GM18498 (cell line): ENCODE measurements around the gene ASMTL.
A peak's percentile ranks its signal among the peaks of the same experiment; 100 is the strongest.
"Not testable (repeated sequence)": the region's sequence is repeated elsewhere in the genome, so short reads cannot be mapped to it uniquely, and the experiment has no call there.

ENCODE experiments used
- ATAC-seq: cut with Tn5 transposase; IDR thresholded peaks from one replicate; pipeline ENCODE4 v1.9.1; 2021; ENCODE audit warnings: mild to moderate bottlenecking, moderate library complexity; ENCODE audit not compliant: unreplicated experiment

The ASMTL gene

DNA sequence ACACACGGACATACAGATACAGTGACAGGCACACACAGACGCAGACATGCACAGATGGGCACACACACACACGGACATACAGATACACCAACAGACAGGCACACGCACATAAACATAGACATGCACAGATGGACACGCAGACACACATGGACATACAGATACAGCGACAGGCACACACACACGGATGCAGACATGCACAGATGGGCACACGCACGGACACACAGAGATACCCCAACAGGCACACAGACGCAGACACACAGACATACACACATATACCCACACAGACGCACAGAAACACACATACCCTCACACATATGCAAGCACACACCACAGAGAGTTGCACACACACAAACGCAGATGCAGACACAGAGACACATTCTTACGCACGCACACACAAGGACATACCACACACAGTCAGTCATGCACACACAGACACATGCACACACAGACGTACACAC lies 36.4 kb downstream of the ASMTL start:
- ATAC-seq, result no peak

DNA sequence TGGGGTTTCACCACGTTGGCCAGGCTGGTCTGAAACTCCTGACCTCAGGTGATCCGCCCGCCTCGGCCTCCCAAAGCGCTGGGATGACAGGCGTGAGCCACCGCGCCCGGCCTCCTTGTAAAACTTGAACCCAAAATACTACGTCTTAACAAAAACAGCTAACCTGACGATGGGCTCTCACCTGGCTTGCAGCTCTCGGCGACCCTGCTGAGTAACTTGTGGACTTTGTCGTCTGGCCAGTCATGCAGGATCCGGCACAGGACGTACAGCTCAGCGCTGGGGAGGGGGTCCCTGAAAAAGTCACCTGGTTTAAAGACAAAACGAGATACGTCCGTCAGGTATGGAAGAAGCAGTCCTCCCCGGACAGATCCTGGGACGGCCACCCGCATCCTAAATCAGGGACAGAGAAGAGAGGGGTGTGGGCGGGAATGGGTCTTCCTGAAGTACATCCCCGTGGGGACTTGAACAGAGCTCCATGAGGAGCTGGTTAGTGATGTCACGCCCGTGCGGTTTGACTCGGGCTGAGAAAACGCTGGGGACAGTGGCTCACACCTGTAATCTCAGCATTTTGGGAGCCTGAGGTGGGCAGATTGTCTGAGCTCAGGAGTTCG lies 40.1 kb downstream of the ASMTL start:
- no peak for ATAC-seq

DNA sequence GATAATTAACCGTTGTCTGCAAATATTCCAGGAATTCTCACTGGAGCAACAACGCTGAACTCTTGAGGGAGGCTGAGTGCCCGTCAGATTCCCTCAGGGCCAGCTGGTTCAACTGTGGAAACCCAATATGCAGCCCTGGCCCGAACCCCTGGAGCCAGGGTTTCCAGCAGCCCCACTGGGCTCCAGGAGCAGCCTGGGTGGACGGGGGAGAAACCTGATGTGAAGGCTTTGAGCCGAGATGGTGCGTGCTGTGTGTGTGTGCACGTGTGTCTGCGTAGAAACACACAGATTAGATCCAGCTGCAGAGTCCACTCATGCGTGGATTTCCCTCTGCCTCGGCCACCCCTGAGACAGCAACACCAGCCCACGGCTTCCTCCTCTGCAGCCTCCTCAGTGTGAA lies 41.4 kb downstream of the ASMTL start:
- ATAC-seq, result no peak

DNA sequence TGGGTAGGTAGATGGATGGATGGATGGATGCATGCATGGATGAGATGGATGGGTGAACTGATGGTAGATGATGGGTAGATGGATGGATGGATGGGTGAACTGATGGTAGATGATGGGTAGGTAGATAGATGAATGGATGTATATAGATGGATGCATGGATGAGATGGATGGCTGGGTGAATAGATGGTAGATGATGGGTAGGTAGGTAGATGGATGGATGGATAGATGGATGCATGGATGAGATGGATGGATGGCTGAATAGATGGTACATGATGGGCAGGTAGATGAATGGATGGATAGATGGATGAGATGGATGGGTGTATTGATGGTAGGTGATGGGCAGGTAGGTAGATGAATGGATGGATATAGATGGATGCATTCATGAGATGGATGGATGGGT lies 45.7 kb downstream of the ASMTL start:
- ATAC-seq, result no peak

DNA sequence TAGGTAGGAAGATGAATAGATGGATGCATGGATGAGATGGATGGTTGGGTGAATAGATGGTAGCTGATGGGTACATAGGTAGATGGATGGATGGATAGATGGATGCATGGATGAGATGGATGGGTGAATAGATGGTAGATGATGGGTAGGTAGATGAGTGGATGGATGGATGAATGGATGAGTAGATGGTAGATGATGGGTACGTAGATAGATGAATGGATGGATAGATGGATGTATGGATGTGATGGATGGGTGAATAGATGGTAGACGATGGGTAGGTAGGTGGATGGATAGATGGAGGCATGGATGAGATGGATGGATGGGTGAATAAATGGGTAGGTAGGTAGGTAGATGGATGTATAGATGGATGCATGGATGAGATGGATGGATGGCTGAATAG lies 46.9 kb downstream of the ASMTL start:
- ATAC-seq, result not testable (repeated sequence)

DNA sequence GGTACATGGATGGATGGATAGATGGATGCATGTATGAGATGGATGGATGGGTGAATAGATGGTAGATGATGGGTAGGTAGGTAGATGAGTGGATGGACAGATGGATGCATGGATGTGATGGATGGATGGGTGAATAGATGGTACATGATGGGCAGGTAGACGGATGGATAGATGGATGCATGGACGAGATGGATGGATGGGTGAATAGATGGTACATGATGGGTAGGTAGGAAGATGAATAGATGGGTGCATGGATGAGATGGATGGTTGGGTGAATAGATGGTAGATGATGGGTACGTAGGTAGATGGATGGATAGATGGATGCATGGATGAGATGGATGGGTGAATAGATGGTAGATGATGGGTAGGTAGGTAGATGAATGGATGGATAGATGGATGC lies 48.8 kb downstream of the ASMTL start:
- ATAC-seq, result not testable (repeated sequence)

DNA sequence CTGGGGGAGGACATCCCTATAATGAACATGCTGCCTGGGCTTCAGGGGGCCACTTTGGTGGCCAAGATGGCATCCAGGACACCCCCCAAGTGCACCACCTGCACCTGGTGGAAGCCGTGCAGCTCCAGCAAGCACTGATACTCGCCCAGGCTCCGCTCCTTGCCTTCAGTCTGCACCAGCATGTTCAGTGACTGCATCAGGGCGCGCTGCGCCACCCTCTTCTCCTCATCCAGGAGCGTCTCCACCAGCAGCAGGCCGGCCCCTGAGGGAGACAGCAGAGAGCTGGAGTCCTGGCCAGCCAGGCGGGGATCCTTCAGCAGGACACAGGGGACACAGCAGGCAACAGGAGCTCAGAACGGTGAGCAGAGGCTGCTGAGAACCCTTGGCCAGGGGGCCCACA lies 49.5 kb downstream of the ASMTL start:
- no peak for ATAC-seq

DNA sequence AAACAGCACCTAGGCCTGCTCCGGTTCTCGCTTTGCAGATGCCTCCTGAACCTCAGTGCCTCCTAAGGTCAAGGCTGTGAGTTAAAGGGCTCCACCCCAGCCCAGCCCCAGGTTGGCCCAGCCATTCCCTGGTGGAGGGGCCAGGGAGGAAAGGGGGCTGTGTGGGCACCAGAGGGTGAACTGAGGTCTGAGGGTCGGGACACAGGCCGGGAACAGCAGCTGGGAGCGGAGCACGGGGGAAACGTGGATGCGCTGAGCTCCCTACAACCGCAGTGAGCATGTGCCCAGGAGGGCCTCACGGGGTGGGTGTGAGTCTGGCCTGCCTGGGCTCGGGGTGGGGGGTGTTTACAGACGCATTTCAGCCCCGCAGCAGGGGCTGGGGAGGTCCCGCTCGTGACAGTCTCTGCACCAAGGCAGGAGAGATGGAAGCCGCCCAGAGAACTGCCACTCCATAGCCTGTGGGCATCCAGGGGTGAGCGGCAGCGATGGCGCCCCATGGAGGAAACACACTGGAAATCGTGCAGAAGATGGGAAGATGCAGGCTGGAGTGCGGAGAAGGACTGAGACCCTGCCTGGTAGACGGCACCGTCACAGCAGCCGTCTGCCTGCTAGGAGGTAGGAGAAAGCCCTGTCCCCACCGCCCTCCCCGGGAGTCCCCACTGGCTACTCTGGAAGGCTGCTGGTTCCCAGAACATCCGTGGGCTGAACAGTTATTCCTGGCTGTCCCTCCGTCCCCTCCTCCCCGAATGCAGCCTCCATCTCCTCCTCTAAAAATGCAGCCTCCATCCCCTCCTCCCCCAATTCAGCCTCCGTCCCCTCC lies 50.9 kb downstream of the ASMTL start:
- no peak for ATAC-seq

DNA sequence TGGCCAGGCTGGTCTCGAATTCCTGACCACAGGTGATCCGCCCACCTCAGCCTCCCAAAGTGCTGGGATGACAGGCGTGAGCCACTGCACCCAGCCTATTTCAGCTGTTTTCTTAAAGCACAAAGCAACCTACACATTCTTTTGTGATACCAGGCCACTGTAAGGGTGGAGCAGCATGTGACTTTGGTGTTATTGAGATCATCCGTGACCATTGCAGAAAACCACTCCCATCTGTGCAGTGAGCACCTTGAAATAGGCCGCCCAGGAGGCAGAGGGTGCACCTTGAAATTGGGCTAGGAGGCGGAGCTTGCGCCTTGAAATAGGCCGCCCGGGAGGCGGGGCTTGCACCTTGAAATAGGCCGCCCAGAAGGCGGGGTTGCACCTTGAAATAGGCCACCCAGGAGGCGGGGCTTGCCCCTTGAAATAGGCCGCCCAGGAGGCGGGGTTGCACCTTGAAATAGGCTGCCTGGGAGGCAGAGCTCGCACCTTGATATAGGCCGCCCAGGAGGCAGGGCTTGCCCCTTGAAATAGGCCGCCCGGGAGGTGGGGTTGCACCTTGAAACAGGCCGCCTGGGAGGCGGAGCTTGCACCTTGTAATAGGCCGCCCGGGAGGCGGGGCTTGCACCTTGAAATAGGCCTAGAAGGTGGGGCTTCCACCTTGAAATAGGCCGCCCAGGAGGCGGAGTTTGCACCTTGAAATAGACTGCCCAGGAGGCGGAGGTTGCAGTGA lies 51.8 kb downstream of the ASMTL start:
- no peak for ATAC-seq

DNA sequence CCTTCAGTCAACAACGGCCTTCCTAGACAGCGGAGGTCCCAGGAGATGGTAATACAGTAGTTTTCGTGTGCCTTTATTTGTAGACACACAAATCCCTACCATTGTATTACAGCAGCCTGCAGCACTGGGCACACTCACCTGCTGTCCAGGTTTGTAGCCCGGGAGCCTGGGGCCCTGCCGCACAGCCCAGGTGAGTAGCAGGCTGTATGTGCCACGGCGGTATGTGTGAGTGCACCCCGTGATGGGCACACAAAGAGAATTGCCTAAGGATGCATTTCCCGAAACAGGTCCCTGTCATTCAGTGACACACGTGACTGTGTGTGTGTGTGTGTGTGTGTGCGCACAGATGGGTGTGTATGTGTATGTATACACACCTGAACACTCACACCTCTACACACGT lies 52.7 kb downstream of the ASMTL start:
- no peak for ATAC-seq

DNA sequence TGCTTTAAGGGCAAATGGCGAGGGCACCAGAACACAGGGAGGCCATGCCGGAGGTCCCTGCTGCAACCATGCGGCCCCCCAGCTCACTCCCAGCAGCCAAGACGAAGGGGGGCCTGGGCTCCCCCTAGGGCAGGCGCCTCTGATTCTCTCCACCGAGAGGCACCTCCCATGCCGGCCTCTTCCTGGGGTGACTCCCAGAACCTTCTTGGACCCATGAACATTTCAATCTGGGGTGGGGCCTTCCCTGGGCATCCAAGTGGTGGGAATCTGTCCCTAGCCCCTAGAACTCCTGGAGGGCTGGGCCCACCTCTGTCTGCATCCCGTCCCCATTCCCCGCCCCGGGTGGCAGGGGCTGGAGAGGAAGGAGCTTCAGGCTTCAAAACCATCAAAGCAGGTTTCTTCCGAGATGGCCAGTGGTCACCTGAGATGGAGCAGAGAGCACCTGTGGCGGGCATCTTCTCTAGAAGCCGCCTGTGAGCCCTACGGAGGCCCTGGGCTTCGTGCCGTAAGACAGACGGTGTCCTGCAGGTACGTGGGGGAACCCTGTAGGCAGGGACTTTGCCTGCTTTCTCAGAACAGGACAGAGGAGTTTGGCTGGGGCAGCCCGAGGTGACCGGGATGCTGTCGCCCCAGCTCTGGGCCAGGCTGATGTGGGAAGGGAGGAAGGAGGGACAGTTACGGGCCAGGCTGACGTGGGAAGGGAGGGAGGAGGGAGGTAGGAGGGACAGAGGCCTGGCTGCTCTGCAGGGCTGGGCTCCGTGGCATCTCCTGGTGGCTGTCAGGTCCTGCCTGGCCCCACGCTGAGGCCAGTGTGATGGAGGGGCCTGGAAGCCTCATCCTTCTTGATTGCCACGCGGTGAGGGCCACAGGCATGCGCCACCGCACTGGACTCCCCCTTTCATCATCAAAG lies 54.0 kb downstream of the ASMTL start:
- ATAC-seq, result no peak

DNA sequence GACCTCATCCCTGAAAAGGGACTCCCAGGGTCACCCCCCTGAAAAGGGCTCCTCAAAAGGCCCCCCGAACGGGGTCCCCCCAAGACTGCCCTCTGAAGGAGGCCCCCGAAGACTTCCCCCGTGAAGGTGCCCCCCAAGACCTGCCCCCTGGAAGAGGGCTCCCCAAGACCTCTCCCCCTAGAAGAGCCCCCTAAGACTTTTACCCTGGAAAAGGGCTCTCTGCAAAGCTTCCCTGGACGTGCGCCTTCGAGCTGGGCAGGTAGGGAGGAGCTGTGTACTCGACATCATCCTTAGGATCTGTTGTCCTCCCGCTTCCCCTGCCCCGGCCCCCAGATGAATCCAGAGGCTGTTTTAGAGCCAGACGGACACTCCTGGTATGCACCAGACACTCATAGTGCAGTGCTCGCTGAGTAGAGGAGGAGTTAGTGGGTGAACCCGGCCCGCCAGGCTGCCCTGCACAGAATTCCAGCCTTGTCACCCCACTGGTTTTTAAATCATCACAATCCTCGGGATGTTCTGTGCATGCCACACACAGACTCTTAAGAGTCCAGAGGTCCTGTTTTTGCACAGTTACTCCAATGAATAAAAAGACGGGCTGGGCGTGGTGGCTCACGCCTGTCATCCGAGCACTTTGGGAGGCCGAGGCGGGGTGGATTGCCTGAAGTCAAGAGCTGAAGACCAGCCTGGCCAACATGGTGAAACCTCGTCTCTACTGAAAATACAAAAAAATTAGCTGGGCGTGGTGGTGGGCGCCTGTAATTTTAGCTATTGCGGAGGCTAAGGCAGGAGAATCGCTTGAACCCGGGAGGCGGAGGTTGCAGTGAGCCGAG lies 55.1 kb downstream of the ASMTL start:
- ATAC-seq, result no peak

DNA sequence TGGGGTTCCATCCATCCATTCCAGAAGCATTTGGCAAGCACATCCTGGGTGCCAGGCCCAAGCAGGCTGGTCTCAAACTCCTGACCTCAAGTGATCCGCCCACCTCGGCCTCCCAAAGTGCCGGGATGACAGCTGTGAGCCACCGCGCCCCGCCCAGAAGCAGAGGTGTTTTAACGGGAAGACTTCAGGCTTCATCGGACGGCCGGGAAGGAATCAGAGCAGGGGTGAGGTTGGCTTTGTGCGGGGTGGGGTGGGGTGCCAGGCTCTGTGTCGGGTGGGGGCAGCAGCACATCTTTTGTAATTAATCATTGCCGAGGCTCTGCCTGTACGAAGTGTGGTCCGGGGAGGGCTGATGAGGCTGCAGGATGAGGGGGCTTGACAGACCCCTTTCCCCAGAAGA lies 55.7 kb downstream of the ASMTL start:
- no peak for ATAC-seq

DNA sequence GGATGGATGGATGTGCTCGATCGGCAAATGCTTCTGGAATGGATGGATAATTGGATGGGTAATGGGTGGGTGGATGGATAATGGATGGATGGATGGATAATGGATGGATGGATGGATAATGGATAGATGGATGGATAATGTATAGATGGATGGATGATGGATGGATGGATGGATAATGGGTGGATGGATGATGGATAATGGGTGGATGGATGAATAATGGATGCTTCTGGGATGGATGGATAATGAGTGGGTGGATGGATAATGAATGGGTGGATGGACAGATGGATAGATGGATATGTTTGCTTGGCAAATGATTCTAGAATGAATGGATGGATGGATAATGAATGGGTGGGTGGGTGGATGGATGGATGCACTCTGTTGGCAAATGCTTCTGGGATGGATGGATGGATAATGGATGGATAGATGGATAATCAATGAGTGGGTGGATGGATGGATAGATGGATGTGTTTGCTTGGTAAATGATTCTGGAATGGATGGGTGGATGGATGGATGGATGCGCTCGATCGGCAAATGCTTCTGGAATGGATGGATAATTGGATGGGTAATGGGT lies 57.0 kb downstream of the ASMTL start:
- no peak for ATAC-seq

DNA sequence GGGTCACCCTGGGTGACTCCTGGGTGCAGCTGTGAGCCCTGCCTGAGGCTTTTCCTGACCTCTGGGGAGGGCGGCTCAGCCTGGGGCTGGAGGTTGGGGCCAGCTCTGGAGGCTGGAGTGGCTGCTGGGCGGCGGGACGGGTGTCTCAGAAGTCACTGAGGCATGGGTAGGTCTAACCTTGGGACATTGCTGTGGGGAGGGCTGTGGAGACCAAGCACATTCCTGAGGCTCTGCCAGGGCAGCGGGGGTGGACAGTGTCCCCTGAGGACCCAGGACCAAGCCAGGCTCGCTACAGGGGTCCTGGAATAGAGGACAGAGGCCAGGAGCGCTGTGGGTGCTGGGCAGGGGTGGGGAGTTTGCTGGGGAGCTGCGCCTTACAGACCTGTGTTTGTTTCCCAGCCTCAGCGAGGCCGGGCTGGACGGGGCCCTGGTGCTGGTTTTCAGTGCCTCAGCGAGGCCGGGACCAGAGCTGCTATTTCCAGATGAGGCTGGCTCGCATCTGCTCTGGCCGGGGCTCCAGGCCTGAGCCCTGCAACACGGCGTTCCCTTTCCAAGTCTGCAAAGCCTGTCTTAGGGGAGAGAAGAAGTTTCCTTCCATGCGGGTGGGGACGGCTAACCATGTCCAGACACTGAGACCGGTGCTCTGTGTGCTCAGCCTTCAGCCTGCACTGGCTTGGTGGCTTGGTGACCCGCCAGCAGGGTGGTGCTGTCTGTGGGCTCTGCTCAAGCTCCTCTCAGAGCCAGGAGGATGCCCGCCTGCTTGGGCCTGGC lies 57.8 kb downstream of the ASMTL start:
- ATAC-seq, result no peak

DNA sequence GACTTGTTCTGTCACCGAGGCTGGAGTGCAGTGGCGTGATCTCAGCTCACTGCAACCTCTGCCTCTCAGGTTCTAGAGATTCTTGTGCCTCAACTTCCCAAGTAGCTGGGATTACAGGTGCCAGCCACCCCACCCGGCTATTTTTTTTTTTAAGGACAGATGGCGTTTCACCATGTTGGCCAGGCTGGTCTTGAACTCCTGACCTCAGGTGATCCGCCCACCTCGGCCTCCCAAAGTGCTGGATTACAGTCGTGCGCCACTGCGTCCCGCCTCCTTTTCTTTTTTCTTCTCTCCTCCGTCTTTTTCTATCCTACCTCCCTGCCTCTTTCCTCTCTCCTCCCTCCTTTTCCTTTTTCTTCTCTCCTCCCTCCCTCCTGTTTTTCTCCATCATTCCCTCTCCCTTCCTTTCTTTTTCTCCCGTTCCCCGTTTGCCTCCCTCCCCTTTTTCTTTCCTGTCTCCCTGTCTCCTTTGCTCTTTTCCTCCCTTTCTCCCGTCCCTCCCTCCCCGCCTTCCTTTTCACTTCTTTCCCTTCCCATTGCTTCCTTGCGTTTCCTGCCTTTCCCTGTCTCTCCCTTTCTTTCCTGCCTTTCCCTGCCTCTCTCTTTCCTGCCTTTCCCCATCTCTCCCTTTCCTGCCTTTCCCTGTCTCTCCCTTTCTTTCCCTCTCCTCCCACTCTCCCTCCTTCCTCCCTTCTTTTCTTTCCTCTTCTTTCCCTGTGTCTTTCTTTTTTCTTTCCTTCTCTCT lies 58.7 kb downstream of the ASMTL start:
- no peak for ATAC-seq

DNA sequence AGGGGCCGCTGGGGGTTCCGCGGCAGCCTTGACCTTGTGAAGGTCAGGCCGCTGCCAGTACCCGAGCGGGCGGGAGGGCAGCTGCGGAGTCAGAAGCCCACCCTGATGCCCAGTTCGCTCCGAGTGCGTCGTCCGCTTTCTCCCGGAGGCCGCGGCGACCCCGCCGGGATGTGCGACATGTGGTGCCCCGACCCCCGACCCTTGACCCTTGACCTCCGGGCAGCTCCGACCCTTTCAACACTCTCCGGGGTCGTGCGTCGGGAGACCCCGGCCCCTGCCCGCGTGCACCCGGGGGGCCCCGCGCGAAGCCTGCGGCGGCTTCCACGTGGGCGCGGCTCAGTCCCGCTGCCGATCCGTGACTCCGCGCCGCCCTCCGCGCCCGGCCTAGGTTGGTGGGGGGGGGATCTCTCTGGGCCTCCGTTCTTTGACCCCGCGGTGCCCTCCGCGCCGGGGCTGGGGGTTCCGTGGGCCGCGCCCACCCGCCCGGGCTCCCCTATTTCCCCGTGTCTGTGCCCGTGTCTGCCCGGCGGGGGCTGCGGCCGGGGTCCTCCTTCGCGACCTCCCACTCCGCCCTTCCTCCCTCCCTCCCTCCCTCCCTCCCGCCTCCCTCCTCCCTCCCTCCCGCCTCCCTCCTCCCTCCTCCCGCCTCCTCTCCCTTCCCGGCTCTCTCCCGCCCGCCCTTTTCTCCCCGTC lies 60.2 kb downstream of the ASMTL start:
- ATAC-seq, result peak; percentile 23
